Astrocyte (in vitro differentiated cells and primary cell): ENCODE results near the gene PACS2. TPM values are rescaled to one million over a fixed set of nuclear protein-coding genes. Genes with fewer than 3 reads are reported as not detected.

ENCODE experiments used
- DNase-seq: peaks from one replicate; pipeline ENCODE4 v3.0.0-alpha.2; 2010; ENCODE audit warnings: low read depth
- FAIRE-seq: peaks from 2 replicates; lab custom pipeline; 2011; peaks lifted over from hg19 to GRCh38; lab: Jason Lieb, UNC
- H2AFZ ChIP-seq: 2 replicates; pipeline ENCODE4 v1.6.0; 2012; ENCODE audit warnings: low read depth, low read length, inconsistent platforms
- H3K27ac ChIP-seq: 2 replicates; pipeline ENCODE4 v1.5.1; 2011; ENCODE audit warnings: low read depth, low read length, inconsistent platforms
- H3K27me3 ChIP-seq: 2 replicates; pipeline ENCODE4 v1.6.0; 2011; ENCODE audit warnings: low read length, inconsistent platforms; ENCODE audit not compliant: insufficient read depth
- H3K36me3 ChIP-seq: 2 replicates; pipeline ENCODE4 v1.5.1; 2011; ENCODE audit warnings: low read length, inconsistent platforms; ENCODE audit not compliant: insufficient read depth
- H3K4me1 ChIP-seq: 2 replicates; pipeline ENCODE4 v1.5.1; 2011; ENCODE audit warnings: low read length, inconsistent platforms; ENCODE audit not compliant: insufficient read depth
- H3K4me2 ChIP-seq: 2 replicates; pipeline ENCODE4 v1.6.0; 2012; ENCODE audit warnings: low read length, inconsistent platforms
- H3K4me3 ChIP-seq: 2 replicates; pipeline ENCODE4 v1.5.1; 2011; ENCODE audit warnings: low read depth, mild to moderate bottlenecking, low read length, inconsistent platforms; ENCODE audit not compliant: insufficient read depth
- H3K79me2 ChIP-seq: 2 replicates; pipeline ENCODE4 v1.6.0; 2012; ENCODE audit warnings: mild to moderate bottlenecking, low read length, inconsistent platforms; ENCODE audit not compliant: insufficient read depth
- H3K9ac ChIP-seq: 2 replicates; pipeline ENCODE4 v1.6.0; 2012; ENCODE audit warnings: mild to moderate bottlenecking, low read length, inconsistent platforms
- H3K9me3 ChIP-seq: 2 replicates; pipeline ENCODE4 v1.5.1; 2012; ENCODE audit warnings: low read depth, mild to moderate bottlenecking, low read length, inconsistent platforms; ENCODE audit not compliant: insufficient read depth
- H4K20me1 ChIP-seq: 2 replicates; pipeline ENCODE4 v1.6.0; 2012; ENCODE audit warnings: low read length, inconsistent platforms; ENCODE audit not compliant: insufficient read depth
- H3K27ac Mint-ChIP-seq: one replicate; pipeline ENCODE4 v1.8.0; 2021; ENCODE audit warnings: mild to moderate bottlenecking, mixed read lengths; ENCODE audit not compliant: unreplicated experiment
- H3K27me3 Mint-ChIP-seq: one replicate; pipeline ENCODE4 v1.8.0; 2021; ENCODE audit warnings: low read depth, mixed read lengths; ENCODE audit not compliant: unreplicated experiment
- H3K36me3 Mint-ChIP-seq: one replicate; pipeline ENCODE4 v1.8.0; 2021; ENCODE audit warnings: low read depth, mixed read lengths; ENCODE audit not compliant: unreplicated experiment
- H3K4me1 Mint-ChIP-seq: one replicate; pipeline ENCODE4 v1.8.0; 2021; ENCODE audit warnings: low read depth, mixed read lengths; ENCODE audit not compliant: unreplicated experiment
- H3K4me3 Mint-ChIP-seq: one replicate; pipeline ENCODE4 v1.8.0; 2021; ENCODE audit warnings: mild to moderate bottlenecking, moderate library complexity, mixed read lengths; ENCODE audit not compliant: unreplicated experiment
- H3K9me3 Mint-ChIP-seq: one replicate; pipeline ENCODE4 v1.8.0; 2021; ENCODE audit warnings: mild to moderate bottlenecking, mixed read lengths; ENCODE audit not compliant: unreplicated experiment
- CTCF ChIP-seq: IDR thresholded peaks from 2 replicates; pipeline ENCODE4 v1.5.1; 2011; ENCODE audit warnings: low read depth, mild to moderate bottlenecking, inconsistent platforms, low read length, moderate library complexity; ENCODE audit not compliant: insufficient read depth
- EZH2 ChIP-seq: IDR thresholded peaks from 2 replicates; pipeline ENCODE4 v1.6.1; 2012; ENCODE audit warnings: mild to moderate bottlenecking, low read length, inconsistent platforms; ENCODE audit not compliant: insufficient read depth
- total RNA-seq: library from RNA; stranded (reverse); gene quantifications from 2 replicates; pipeline ENCODE4 v1.2.1, GENCODE V29; 2021

PACS2 gene
- total RNA-seq, 1 donor from 2014 or later: 51.0 TPM

GRCh38 chr14:105384041-105384557, 69.6 kb downstream of the PACS2 start:
- Histone ChIP-seq H3K36me3 (peaks cover 2% of the 10 kb centered on the region), H3K27ac (no peak overlapping the region), H3K9me3 (no peaks in the 10 kb centered on the region), H3K4me2 (no peak overlapping the region), H3K79me2 (no peaks in the 10 kb centered on the region), H3K9ac (no peak overlapping the region), H3K4me3 (no peak overlapping the region), H2AFZ (no peak overlapping the region), H3K4me1 (no peaks in the 10 kb centered on the region), H3K27me3 (no peaks in the 10 kb centered on the region), H4K20me1 (peaks cover 1% of the 10 kb centered on the region)
- DNase-seq (no peak), FAIRE-seq (no peak)
- H3K27me3 Mint-ChIP-seq: no peaks in the 10 kb centered on the region
- no peaks in the 10 kb centered on the region for H3K9me3 Mint-ChIP-seq
- no peaks in the 10 kb centered on the region for H3K4me1 Mint-ChIP-seq
- no peak overlapping the region for H3K27ac Mint-ChIP-seq
- TF ChIP-seq EZH2 (no peak), CTCF (no peak)
- H3K36me3 Mint-ChIP-seq: peaks cover 7% of the 10 kb centered on the region
- H3K4me3 Mint-ChIP-seq: no peak overlapping the region

- no peaks in the 10 kb centered on the region for H3K9me3 ChIP-seq
- H2AFZ ChIP-seq: no peak overlapping the region
- peaks cover 2% of the 10 kb centered on the region for H3K36me3 ChIP-seq
- no peak overlapping the region for H3K4me3 ChIP-seq
- H3K27me3 ChIP-seq: no peaks in the 10 kb centered on the region
- H3K27ac ChIP-seq: no peak overlapping the region
- H3K36me3 Mint-ChIP-seq: peaks cover 7% of the 10 kb centered on the region
- H3K4me1 ChIP-seq: no peaks in the 10 kb centered on the region
- no peaks in the 10 kb centered on the region for H3K79me2 ChIP-seq
- H4K20me1 ChIP-seq: no peaks in the 10 kb centered on the region
- H3K9ac ChIP-seq: no peak overlapping the region
- H3K9me3 Mint-ChIP-seq: no peaks in the 10 kb centered on the region
- no peak overlapping the region for H3K27ac Mint-ChIP-seq
- no peak overlapping the region for H3K4me3 Mint-ChIP-seq
- FAIRE-seq (no peak), DNase-seq (no peak)
- H3K4me2 ChIP-seq: no peak overlapping the region
- no peak for TF ChIP-seq CTCF
- TF ChIP-seq EZH2: no peak
- H3K27me3 Mint-ChIP-seq: no peaks in the 10 kb centered on the region
- H3K4me1 Mint-ChIP-seq: no peaks in the 10 kb centered on the region
Observed at GRCh38 chr14:105384605-105385321, 70.2 kb downstream of the PACS2 start.

- no peaks in the 10 kb centered on the region for H3K4me1 Mint-ChIP-seq
- TF ChIP-seq EZH2: no peak
- no peak for TF ChIP-seq CTCF
- no peak for FAIRE-seq
Observed at GRCh38 chr14:105385322-105385637, 70.7 kb downstream of the PACS2 start.

More at GRCh38 chr14:105385322-105385637, 70.7 kb downstream of the PACS2 start:
- Histone ChIP-seq H3K27me3 (no peaks in the 10 kb centered on the region), H3K79me2 (no peaks in the 10 kb centered on the region), H3K27ac (no peak overlapping the region), H4K20me1 (no peaks in the 10 kb centered on the region), H3K36me3 (peaks cover 2% of the 10 kb centered on the region), H3K4me1 (no peaks in the 10 kb centered on the region), H2AFZ (no peak overlapping the region), H3K9ac (no peak overlapping the region), H3K4me3 (no peak overlapping the region), H3K9me3 (no peaks in the 10 kb centered on the region), H3K4me2 (no peak overlapping the region)
- Mint-ChIP-seq H3K27me3 (no peaks in the 10 kb centered on the region), H3K4me3 (no peak overlapping the region), H3K36me3 (peaks cover 7% of the 10 kb centered on the region), H3K27ac (no peak overlapping the region), H3K9me3 (no peaks in the 10 kb centered on the region)
- no peak for DNase-seq
